HL-60/S4 treated with retinoic acid at 250 ng/mL for 4 days and 3 days (cell line): ENCODE measurements around the gene CRK.

Experiments used
- in situ Hi-C: fragments of 300-500 bp; cut with MboI; formaldehyde crosslinking; loops from 2 replicates; pipeline ENCODE4 v1.7.0; 2022; ENCODE audit warnings: low sequenced_read_pairs

CRK gene

GRCh38 chr17:1455797-1456599 lies at the start of gene CRK:
TSS of gene CRK (minus strand) at chr17:1456232. CDS start at chr17:1456117, 115 bp downstream.
- in situ Hi-C loops, result no loop called here

GRCh38 chr17:1505586-1505985 lies 49.6 kb upstream of the CRK start:
- in situ Hi-C loops, result no loop called here

GRCh38 chr17:1504866-1505265 lies 48.8 kb upstream of the CRK start:
- in situ Hi-C loops, result no loop called here

- in situ Hi-C loops, result no loop called here
These were observed 47.7 kb upstream of the CRK start for GRCh38 chr17:1503699-1504098.

- in situ Hi-C loops, result no loop called here
These were observed 42.8 kb upstream of the CRK start for GRCh38 chr17:1498869-1499268.

- in situ Hi-C loops, result no loop called here
These were observed 42.2 kb upstream of the CRK start for GRCh38 chr17:1498233-1498632.

- in situ Hi-C loops, result no loop called here
These were observed 41.8 kb upstream of the CRK start for GRCh38 chr17:1497831-1498230.

GRCh38 chr17:1496869-1497268 lies 40.8 kb upstream of the CRK start:
- in situ Hi-C loops, result no loop called here

GRCh38 chr17:1495265-1495989 lies 39.4 kb upstream of the CRK start:
- in situ Hi-C loops, result no loop called here

GRCh38 chr17:1494736-1495253 lies 38.8 kb upstream of the CRK start:
- in situ Hi-C loops, result no loop called here

- in situ Hi-C loops, result no loop called here
These were observed 38.2 kb upstream of the CRK start for GRCh38 chr17:1494203-1494602.

- in situ Hi-C loops, result no loop called here
These were observed 37.4 kb upstream of the CRK start for GRCh38 chr17:1493291-1493980.

- in situ Hi-C loops, result no loop called here
These were observed 36.5 kb upstream of the CRK start, which contains the start of gene MYO1C for GRCh38 chr17:1492249-1493206. TSS of gene MYO1C (minus strand) at chr17:1492686. CDS start at chr17:1492487, 199 bp downstream.

GRCh38 chr17:1491443-1492248 lies 35.6 kb upstream of the CRK start:
- in situ Hi-C loops, result no loop called here

GRCh38 chr17:1490643-1491442 lies 34.8 kb upstream of the CRK start:
- in situ Hi-C loops, result no loop called here

GRCh38 chr17:1488826-1489270 lies 32.8 kb upstream of the CRK start:
- in situ Hi-C loops, result no loop called here

GRCh38 chr17:1487939-1488825 lies 32.1 kb upstream of the CRK start:
- in situ Hi-C loops, result no loop called here
